CD1c-positive myeloid dendritic cell (primary cell): ENCODE results near the gene TAGLN2.
A peak's percentile ranks its signal among the peaks of the same experiment; 100 is the strongest.
"Not testable (repeated sequence)": the region's sequence is repeated elsewhere in the genome, so short reads cannot be mapped to it uniquely, and the experiment has no call there.

Experiments used
- DNase-seq: peaks from one replicate; pipeline ENCODE4 v3.0.0-alpha.2; 2016; ENCODE audit errors: extremely low spot score

The TAGLN2 gene

DNA sequence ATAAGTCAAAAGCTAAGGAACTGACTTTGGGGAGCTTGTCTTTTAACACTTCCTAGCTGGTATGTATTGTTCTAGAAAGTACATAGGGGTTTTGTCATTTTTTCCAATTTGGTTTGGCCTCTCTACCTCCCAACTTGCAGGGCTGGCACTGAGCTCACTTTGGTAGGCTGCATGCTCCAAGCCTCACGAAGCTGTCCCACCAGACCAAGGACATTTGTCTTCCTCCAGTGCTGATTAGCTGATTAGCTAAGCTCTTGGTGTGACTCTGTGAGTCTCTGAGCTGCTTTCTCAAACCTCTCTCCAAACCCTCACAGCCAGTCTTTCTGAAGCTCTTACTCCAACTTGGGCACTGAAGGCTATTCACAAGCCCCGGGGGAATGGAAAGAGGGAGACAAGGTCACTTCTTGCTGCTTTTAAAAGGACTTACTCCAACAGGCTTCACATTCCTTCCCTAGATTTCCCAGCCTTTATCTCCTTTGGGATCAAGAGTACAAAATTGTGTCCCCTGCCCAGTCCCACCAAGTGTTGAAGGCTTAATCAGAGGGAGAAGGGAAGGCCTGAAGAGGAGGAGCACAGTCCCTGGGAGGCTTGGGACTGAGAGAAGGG, 24.4 kb downstream of the TAGLN2 start:
- no peak for DNase-seq

DNA sequence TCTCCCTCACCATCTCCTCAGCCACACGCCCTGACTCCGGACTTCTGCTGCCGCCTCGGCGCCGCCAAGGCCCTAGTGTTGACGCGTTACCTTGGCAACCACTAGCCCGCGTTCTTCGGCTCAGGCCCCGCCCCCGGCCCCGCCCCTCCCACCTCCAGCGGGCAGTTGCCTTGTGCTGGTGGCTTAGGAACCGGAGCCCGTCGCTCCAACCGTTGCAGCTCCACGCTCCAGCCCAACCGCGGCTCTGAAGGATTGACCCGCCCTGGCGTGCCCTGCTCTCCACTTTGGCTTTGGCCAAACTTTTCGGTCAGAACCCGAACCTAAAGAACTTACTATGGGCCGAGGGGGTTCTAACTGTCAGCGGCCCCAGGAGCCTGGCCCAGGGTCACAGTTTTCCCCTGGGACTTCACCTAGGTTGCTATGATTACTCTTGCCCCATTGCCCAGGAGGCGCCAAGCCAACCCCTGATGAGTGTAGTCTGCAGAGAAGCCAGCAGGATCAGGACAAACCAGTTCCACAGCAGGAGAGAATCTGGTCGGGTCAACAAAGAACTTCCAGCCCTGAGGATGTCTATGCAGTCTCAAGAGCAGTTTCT, 25.1 kb downstream of the TAGLN2 start, which contains the start of gene CFAP45:
Gene CFAP45, minus strand, starts transcription at position 80 of the 595 bp plus-strand sequence. Its CDS starts 67 bp downstream, at position 13.
- peak; percentile 80 for DNase-seq

DNA sequence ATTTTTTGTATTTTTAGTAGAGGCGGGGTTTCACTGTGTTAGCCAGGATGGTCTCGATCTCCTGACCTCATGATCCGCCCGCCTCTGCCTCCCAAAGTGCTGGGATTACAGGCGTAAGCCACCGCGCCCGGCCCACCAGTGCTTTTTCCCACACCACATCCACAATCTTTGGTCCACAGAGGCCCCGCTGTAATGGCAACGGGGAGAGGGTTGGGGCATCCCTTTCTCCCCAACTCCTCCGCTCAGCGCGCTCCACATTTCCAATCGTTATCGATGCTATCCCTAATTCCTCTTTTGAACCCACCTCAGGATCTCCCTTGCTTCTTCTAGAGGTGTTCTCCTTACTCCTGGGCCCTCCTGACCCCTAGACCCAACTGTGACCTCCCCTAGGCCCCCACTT, 25.7 kb downstream of the TAGLN2 start:
- DNase-seq = not testable (repeated sequence)

DNA sequence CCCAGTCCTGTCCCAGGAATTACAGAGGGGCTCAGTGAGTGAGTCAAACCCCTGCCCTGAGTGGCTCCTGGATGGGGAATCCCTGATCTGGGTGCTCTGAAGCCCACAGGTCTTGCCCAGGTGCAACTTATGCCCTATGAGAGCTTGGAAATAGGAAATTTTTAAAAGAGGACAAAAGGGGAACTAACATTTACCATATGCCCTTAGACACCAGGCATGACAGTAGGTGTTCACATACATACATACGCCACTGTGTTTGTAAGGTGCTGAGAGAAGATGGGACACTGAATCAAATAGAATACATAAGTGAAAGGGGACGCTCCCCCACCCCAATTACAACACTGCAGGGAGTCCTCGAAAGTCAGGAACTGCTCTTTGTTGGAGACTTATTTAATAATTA, 26.8 kb downstream of the TAGLN2 start:
- peak; percentile 38 for DNase-seq

DNA sequence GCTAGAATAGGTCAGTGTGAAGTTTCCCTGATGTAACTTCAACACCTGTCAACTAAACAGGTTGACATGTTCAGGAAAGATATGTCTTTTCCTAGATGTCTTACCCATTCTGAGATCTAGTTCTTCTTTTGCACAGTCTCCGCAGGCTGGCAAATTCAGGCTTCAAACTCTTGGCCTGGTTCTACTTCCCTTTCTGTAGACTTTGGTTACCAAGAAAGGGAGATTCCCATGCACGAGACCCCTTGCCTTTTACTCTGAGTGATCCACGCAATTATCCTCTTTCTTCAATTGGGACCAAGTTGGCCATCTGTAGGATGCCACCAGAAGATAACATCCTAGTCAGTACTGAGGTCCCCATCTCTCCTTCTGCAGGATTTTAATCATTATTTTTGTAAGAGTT, 27.3 kb downstream of the TAGLN2 start:
- DNase-seq = peak; percentile 85

DNA sequence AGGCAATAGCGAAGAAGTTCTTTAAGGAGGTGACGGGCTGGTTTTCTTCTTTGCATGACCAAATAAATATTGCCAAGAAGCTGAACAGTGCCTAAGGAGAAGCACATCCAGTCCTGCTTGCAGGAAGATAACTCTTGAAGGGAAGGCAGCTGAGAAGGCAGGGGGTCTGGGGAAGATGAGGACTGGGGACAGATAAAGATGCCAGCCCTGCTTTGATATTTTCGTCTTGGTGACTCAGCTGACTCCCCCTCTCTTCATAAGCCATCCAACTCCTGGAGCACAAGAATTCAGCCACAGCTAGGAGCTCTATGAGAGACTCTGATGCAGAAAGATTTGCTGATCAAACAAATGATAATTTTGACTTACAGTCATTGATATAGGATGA, 28.8 kb downstream of the TAGLN2 start:
- DNase-seq = no peak

DNA sequence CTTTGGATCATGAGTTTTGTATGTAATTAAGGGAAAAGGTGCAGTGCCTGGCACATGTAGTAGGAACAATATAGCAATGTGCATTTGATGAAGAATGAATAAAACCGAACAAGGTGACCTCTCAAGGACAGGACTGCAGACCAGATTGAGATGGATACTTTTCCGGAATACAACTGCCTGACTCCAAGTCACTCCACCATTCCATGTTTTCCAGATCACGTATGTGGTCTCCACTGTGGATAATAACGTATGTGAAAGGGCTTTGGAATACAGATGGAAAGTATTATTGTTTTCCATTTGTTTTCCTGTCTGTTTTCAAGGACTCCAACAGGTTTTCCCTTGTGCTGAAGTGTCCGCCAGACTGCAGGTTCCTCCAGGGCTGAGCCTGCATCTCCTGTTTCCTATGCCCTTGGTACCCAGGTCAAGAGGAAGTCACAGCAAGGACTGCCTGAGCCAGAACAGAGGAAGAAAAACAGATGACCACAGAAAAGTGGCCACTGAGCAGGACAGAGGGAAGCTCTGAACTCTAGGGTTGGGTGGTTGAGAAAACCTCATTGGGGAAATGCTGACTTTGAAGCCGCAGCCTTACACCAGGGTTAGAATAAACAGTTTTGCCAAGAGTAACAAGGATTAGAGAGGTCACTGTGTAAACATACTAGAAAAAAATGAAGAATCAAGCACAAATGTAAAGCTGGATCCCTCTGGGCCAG, 29.3 kb downstream of the TAGLN2 start:
- peak; percentile 62 for DNase-seq

DNA sequence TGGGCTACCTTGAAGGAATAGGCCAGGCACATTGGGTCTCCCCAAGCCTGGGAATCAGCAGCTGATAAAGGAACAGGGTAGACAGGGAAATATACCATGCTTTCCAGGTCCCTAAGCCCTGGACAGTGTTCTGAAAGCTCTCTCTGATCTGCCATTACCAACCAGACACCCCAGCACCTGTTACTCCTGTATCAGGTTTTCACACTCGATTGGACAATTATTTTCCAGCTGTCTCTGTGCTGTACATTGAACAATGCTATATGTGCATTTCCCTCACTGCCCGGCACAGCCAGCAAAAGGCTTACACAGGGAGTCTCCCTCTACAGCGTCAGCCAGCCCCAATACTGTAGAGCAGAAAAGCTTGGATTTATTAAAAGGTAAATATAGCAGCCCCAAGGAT, 30.0 kb downstream of the TAGLN2 start:
- DNase-seq = no peak

DNA sequence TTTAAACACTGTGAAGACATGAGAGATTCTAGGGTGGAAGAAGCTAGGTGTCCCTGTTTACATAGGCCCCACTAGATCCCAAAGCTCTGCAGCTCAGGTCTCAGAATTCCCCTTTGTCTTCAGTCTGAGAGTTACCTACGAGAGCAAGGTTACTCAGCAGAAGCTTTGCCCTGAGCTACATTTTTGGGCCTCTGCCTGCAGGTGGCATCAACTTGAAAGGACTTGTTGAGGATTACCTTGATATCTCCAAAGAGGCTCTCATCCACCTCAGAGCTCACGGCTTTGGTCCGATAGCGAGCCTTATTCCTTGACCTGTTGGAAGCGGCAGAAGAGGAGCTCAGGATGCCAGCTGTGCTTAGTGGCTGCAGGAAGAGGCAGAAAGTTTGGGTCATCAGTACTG, 32.4 kb downstream of the TAGLN2 start:
- no peak for DNase-seq

DNA sequence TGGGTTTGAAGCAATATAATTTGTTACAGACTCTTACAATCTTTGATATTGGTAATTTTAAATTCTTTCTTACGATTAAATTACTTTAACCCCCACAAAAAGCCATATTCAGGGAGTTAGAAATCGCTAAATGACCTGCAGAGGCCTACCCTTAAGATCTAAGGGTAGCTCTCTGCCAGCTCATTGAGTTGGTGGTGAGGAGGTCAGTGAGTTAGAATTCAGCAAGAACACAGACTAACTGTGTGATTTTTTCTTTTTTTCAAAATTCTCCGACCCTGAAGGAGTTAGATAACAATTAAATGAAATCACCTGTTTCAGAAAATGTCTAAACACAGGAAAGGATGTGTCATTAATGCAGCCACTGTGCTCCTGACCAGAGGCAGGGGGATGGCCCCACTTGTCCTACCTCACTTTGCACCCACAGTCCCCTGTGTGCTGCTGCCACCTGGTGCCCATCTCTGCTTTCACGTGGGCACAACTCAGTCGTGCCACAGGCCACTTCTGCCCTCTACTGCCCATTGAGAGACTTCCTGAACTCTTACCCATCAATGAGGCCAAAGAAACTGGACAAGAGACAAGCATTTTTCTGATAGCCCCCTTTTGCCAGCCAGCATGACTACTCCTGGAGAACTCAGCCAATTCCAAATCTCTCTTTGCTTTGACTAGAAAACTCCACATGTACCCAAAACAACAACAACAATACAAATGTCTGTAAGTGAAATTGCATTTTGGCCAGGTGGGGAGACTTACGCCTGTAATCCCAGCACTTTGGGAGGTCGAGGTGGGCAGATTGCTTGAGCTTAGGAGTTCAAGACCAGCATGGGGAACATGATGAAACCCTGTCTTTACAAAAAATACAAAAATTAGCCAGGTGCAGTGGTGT, 33.8 kb downstream of the TAGLN2 start:
- peak; percentile 93 for DNase-seq

DNA sequence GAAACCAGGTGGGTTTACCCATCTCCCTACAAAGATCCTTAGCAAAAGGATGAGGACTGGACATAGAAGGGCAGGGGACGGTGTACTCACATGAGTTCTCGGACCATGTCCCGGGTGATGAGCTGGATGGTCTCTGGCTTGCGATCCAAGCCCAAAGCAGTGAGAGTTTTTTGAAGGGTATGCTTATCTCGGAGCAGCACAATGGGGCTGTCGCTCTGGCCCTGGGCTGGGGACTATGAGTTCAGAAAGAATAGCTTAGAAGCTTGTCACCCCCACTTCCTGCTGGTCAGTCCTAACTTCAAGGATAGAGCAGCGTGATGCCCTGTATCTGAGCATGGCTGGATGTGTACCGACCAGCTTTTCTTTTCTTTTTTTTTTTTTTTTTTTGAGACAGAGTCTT, 34.9 kb downstream of the TAGLN2 start:
- no peak for DNase-seq

DNA sequence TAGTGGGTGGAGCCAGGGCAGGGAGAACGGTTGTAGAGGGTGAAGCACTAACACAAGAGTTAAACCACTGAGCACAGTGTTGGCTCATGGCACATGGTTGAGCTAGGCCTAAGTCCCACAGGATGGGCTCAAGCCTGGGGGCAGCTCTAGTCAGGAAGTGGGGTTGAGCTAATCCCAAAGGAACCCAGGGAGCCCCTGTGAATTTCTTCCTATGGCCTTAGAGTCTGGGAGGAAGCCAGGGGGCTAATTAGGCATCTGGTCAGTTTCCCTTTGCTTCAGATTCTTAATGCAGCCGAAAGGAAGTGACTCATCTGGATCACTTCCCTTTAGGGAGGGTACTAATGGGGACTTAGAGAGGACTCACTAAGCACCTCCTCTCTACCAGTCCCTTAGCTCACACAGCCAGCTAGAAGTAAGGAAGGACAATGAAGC, 35.5 kb downstream of the TAGLN2 start:
- DNase-seq = peak; percentile 85

DNA sequence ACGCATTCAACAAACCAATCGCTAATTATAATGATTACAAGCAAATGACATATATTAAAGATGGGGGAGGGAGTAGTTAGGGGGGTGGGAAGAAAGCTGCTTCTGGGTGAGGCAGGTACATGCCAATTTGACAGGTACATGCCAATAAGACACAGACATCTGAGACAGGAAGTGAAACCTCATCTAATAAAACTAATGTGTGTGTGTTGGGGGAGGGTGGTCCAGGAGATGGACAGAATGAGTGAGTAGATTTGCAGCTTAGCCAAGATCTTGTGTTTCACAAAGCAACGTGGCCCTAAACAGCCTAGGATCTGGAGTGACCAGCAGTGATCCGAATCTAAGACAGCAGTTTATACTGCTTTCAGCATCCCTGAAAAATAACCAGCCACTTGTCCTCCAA, 36.1 kb downstream of the TAGLN2 start:
- DNase-seq = no peak

DNA sequence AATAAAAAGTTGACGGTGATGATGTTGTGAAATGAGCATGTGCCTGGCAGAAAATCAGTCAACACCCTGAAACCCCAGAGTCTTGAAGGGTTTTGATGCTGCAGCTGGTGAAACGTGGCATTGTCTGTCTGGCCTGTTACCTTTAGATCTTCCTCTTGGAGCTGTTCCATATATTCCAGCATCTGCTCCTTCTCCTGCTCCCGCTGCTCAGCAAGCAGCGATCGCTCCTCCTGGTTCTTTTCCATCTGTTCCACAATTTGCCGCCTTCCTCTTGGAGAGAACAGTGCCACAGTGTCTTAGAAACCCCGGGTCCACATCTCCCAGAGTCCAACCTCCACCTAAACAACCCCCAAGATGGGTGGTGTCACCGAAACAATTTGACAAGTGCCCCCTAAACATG, 41.0 kb downstream of the TAGLN2 start:
- no peak for DNase-seq

DNA sequence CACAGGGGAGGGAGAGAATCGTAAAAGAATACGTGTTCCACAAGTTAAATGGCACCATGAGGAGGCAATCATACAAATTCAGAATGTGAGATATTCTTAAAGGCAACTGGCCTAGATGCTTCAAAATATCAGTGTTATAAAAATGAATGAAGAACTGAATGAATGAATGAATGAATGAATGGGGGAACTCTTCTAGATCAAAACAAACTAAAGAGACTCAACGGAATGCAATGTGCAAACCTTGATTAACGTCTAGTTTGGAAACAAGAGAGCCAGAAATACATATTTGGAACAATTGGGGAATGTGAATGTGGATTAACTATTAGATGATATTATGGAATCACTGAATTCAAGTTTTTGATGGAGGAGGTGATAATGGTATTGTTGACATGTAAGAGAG, 42.2 kb downstream of the TAGLN2 start:
- no peak for DNase-seq

DNA sequence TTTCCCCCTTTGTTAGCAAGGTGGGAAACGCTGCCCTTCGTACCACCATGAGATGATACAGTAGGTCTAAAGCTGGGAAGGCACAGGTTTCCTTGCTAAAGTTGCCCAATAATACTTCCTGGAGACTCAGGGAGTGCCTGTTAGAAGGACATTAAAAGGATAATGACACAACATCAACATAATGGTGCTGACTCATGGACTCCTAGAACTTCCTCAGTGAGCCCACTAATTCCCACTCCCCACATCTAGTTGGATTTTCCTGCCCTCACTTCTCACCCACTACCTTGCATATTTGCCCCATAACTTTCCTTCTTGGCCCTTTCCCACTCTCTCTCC, 42.8 kb downstream of the TAGLN2 start:
- peak; percentile 21 for DNase-seq

DNA sequence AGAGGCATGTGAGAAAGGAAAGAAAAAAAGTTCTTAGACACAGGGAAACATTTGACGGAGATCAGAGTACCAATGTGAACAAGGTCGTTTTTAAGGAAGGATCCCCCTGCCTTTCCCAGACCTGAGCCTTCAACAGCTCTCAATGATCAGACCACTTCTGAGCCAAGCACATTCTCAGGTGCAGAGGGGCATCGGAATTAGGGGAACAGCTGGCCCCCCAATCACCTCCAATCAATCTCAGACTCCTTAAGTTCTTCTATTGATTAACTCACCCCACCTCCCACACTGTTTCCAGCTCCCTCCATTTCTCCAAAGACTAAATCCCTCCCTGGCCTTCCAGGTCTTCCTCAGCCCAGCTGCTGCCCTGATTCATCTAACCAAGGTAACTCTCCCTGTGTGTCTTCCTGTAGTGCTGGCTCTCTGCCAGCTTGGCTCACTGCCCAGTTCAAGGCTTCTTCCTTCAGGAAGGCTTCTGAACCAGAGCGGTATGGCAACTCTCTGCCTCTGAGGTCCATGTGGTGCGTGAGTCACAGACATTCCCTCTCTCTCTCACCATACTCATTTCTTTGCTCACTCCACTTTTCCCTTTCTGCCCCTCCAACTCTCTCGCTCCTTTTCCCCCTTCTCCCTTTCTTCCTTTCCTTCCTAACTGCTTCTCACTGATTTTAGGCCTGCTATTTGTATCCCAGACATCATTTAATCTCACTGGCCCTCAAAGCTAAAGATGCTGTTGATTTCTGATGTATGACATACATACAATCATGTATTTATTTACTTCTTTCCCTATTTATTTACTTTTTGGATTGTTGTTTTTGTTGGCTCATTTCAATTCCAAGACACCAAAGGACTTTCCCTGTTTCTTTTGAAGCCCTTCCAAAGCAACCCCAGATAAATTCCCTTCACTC, 43.4 kb downstream of the TAGLN2 start:
- DNase-seq = peak; percentile 52

DNA sequence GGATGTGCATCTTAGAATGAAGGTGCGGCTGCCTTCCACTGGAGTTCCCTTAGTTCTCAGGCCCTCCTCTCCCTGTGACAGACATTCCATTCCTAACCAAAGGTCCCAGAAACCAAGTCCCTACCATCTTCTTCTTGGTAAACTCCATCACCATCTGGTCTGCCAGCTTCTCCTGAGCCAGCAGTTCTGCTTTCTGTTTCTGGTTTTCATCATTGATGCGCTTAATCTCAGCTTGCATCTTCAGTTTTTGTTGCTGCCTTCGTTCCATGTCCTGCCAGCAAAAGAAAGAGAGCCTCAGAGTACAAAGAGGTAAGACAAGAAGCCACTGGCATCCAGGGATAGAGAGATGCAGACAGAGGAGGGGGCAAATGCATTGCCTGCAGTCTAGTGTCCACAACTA, 44.9 kb downstream of the TAGLN2 start:
- DNase-seq = peak; percentile 16

DNA sequence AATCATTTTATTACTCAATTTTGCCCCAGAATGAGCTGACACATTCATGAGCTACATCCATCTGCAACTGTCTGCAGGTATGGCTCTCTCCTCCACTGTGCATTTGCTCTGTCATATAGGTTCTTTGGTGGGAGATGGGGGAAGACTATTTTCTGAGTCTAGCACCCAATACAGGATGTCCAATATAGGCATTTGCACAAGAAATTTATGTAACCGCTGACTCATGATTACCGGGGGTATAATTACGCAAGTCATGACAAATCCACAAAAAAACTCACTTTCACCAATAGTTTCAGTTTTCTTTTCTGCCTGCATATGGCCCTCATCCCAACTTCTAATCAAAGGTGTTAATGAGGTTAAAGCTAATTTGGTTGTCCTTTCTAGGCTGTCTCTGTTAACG, 45.3 kb downstream of the TAGLN2 start:
- peak; percentile 62 for DNase-seq

DNA sequence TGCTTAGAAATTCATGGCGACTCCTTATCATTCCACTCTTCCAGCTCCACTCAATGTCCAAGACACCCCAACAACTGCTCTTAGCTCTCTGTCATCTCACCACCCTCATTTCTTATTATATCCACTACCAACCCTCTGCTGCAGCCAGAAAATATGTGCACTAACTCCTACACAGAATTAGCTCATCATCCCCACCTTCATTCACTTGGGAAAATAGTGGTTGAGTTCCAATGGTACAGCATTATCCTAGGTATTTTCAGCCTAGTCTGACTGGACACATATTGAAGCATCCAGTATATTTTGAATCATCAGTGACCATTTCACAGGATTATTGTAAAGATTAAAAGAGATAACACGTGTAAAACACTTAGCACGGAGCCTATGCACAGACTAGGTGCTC, 46.2 kb downstream of the TAGLN2 start:
- DNase-seq = no peak

DNA sequence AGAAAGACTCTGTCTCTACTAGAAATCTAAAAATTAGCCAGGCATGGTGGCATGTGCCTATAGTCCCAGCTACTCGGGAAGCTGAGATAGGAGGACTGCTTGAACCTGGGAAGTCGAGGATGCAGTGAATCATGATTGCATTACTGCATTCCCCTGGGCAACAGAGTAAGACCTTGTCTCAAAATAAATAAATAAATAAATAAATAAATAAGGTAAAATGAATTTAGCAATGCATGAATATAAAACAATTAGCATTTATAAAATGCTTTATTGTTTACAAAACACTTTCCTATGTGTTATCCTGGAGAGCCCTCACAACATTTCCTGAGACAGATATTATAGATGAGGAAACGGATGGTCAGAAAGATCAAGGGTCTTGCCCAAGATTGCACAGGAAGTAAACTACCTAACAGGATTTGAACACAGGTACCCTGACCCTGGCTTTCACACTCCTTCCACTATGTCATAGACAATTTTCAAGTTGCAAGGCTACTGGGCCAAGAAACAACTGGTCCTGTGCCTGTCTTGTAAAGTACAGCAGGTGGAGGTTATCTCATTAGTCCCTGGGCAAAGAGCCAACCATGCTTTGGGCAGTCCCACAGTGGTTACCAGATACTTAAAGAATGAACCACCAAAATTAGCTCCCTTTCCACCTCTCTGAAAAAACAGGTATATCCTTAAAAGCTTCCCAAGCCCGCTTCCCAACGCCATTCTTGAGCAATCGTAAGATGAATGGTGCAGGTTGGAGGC, 47.4 kb downstream of the TAGLN2 start:
- DNase-seq = no peak
